ENCODE data around the gene EMP1. TPM values are rescaled to one million over a fixed set of nuclear protein-coding genes. Genes with fewer than 3 reads are reported as not detected.

Gene EMP1
- total and polyA plus RNA-seq, 2 experiments from 2014 or later = 0.07 to 0.39 TPM

GRCh38 chr12:13198241-13198640, 1.7 kb downstream of the EMP1 start (continued):
- TF ChIP-seq CTCF (conservative IDR thresholded peaks at IDR 0.05; ENCODE audit: low read depth in 2 of 2) (no peak), CREB1 (CRISPR knock-in tag; IDR thresholded peaks at IDR 0.05; ENCODE audit: low read depth) (no peak), NANOG (IDR thresholded peaks at IDR 0.05; ENCODE audit: borderline replicate concordance) (no peak), POLR2AphosphoS5 (IDR thresholded peaks at IDR 0.05; ENCODE audit: low read depth) (no peak), ZNF331 (CRISPR knock-in tag; IDR thresholded peaks at IDR 0.05; ENCODE audit: low read depth) (no peak), ZNF114 (CRISPR knock-in tag; IDR thresholded peaks at IDR 0.05) (no peak), EZH2phosphoT487 (IDR thresholded peaks at IDR 0.05; ENCODE audit: unreplicated experiment) (no peak)
- TF ChIP-seq, protein P1, sequence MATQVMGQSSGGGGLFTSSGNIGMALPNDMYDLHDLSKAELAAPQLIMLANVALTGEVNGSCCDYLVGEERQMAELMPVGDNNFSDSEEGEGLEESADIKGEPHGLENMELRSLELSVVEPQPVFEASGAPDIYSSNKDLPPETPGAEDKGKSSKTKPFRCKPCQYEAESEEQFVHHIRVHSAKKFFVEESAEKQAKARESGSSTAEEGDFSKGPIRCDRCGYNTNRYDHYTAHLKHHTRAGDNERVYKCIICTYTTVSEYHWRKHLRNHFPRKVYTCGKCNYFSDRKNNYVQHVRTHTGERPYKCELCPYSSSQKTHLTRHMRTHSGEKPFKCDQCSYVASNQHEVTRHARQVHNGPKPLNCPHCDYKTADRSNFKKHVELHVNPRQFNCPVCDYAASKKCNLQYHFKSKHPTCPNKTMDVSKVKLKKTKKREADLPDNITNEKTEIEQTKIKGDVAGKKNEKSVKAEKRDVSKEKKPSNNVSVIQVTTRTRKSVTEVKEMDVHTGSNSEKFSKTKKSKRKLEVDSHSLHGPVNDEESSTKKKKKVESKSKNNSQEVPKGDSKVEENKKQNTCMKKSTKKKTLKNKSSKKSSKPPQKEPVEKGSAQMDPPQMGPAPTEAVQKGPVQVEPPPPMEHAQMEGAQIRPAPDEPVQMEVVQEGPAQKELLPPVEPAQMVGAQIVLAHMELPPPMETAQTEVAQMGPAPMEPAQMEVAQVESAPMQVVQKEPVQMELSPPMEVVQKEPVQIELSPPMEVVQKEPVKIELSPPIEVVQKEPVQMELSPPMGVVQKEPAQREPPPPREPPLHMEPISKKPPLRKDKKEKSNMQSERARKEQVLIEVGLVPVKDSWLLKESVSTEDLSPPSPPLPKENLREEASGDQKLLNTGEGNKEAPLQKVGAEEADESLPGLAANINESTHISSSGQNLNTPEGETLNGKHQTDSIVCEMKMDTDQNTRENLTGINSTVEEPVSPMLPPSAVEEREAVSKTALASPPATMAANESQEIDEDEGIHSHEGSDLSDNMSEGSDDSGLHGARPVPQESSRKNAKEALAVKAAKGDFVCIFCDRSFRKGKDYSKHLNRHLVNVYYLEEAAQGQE (IDR thresholded peaks at IDR 0.05; ENCODE audit: unreplicated experiment) = no peak

GRCh38 chr12:13198876-13199275, 2.4 kb downstream of the EMP1 start:
- ATAC-seq (no peak), DNase-seq (ENCODE audit: low spot score) (no peak)
- H3K9me3 Mint-ChIP-seq = no peaks in the 10 kb centered on the region
- Histone ChIP-seq H3K36me3 (ENCODE audit: insufficient read depth) (no peaks in the 10 kb centered on the region), H3K4me1 (ENCODE audit: insufficient read depth) (peaks cover 39% of the 10 kb centered on the region), H3K4me2 (no peak overlapping the region), H3K27me3 (ENCODE audit: insufficient read depth) (no peaks in the 10 kb centered on the region), H3F3A (replicated peaks; ENCODE audit: low read depth) (no peaks in the 10 kb centered on the region), H3K27ac (ENCODE audit: low read depth) (no peak overlapping the region), H3K4me3 (no peak overlapping the region), H3K79me2 (replicated peaks; ENCODE audit: insufficient read depth) (no peaks in the 10 kb centered on the region), H2AFZ (peak overlapping the region; percentile 20; the same call in 1 of the 2 replicates), H3K9me2 (ENCODE audit: insufficient read depth) (peaks cover 4% of the 10 kb centered on the region; the same call in 1 of the 2 replicates), H4K20me1 (replicated peaks; ENCODE audit: insufficient read depth) (no peaks in the 10 kb centered on the region)
- H3K4me1 Mint-ChIP-seq = peaks cover 50% of the 10 kb centered on the region
- TF ChIP-seq ZNF331 (CRISPR knock-in tag; IDR thresholded peaks at IDR 0.05; ENCODE audit: low read depth) (no peak), EZH2 (IDR thresholded peaks at IDR 0.05; ENCODE audit: low read depth, unreplicated experiment) (no peak), JUNB (IDR thresholded peaks at IDR 0.05; ENCODE audit: unreplicated experiment) (no peak), CTCF (conservative IDR thresholded peaks at IDR 0.05; ENCODE audit: low read depth in 2 of 2) (no peak)
- TF ChIP-seq, protein P1 (IDR thresholded peaks at IDR 0.05; ENCODE audit: unreplicated experiment) = no peak
- TF ChIP-seq, protein P2, sequence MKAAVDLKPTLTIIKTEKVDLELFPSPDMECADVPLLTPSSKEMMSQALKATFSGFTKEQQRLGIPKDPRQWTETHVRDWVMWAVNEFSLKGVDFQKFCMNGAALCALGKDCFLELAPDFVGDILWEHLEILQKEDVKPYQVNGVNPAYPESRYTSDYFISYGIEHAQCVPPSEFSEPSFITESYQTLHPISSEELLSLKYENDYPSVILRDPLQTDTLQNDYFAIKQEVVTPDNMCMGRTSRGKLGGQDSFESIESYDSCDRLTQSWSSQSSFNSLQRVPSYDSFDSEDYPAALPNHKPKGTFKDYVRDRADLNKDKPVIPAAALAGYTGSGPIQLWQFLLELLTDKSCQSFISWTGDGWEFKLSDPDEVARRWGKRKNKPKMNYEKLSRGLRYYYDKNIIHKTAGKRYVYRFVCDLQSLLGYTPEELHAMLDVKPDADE (IDR thresholded peaks at IDR 0.05) = no peak
- H3K4me3 Mint-ChIP-seq = no peak overlapping the region
- H3K27ac Mint-ChIP-seq = no peak overlapping the region
- no peaks in the 10 kb centered on the region for H3K36me3 Mint-ChIP-seq (ENCODE audit: low read depth)
- H3K27me3 Mint-ChIP-seq (ENCODE audit: insufficient read depth, low read depth, poor library complexity) = peaks cover 19% of the 10 kb centered on the region

Measured in GM23338 (cell line).